PC-9 (cell line): ENCODE results near the gene GABRG3. TPM values are rescaled to one million over a fixed set of nuclear protein-coding genes. Genes with fewer than 3 reads are reported as not detected.

Experiments
- BruUV-seq: library from RNA; stranded (reverse); fragments of 400-500 nt; replicated peaks from 2 replicates; lab custom pipeline; 2021; lab: Mats Ljungman, UMichigan
- CTCF ChIA-PET: fragments of 300-600 bp; sonication (Branson Sonifier 250); formaldehyde crosslinking; loops from one replicate; lab custom pipeline; 2022; ENCODE audit warnings: antibody characterized with exemption; lab: Charles Lee
- POLR2A ChIA-PET: fragments of 300-600 bp; sonication (Branson Sonifier 250); formaldehyde crosslinking; loops from one replicate; lab custom pipeline; 2022; ENCODE audit warnings: antibody characterized with exemption; ENCODE audit not compliant: unreplicated experiment; lab: Charles Lee
- DNase-seq, 2 experiments: peaks; one replicate each; pipeline versions ENCODE4 v3.0.0 to v3.0.0-alpha.2; 2015 to 2022; ENCODE audit warnings: mixed read lengths in 1 of 2
- H2AFZ ChIP-seq: fragments of 200-600 bp; sonication (generic); 2 replicates; pipeline ENCODE4 v1.8.1; 2017; ENCODE audit warnings: antibody characterized with exemption
- H3F3A ChIP-seq: fragments of 200-600 bp; sonication (generic); 2 replicates; pipeline ENCODE4 v1.8.1; 2017; ENCODE audit warnings: antibody characterized with exemption, mild to moderate bottlenecking, low read depth; ENCODE audit not compliant: insufficient read depth
- H3K27ac ChIP-seq: fragments of 200-600 bp; sonication (generic); 2 replicates; pipeline ENCODE4 v1.6.1; 2016; ENCODE audit warnings: mixed run types
- H3K27me3 ChIP-seq: fragments of 200-600 bp; sonication (generic); 2 replicates; pipeline ENCODE4 v1.6.1; 2016; ENCODE audit warnings: low read depth, mixed run types; ENCODE audit not compliant: insufficient read depth
- H3K36me3 ChIP-seq: fragments of 200-600 bp; sonication (generic); 2 replicates; pipeline ENCODE4 v1.6.1; 2016; ENCODE audit warnings: low read depth, mixed run types
- H3K4me1 ChIP-seq: fragments of 200-600 bp; sonication (generic); replicated peaks from 2 replicates; pipeline ENCODE4 v1.6.1; 2016; ENCODE audit warnings: mixed run types; ENCODE audit not compliant: insufficient read depth
- H3K4me2 ChIP-seq: fragments of 200-600 bp; sonication (generic); 2 replicates; pipeline ENCODE4 v1.6.1; 2017; ENCODE audit warnings: mixed run types
- H3K4me3 ChIP-seq: fragments of 200-600 bp; sonication (generic); 2 replicates; pipeline ENCODE4 v1.6.1; 2016; ENCODE audit warnings: mixed run types
- H3K79me2 ChIP-seq: fragments of 200-600 bp; sonication (generic); 2 replicates; pipeline ENCODE4 v1.6.1; 2017; ENCODE audit warnings: low read depth, mixed run types
- H3K9me2 ChIP-seq: fragments of 200-600 bp; sonication (generic); 2 replicates; pipeline ENCODE4 v1.8.1; 2017; ENCODE audit warnings: mild to moderate bottlenecking; ENCODE audit not compliant: insufficient read depth
- H3K9me3 ChIP-seq: fragments of 200-600 bp; sonication (generic); 2 replicates; pipeline ENCODE4 v1.8.1; 2016; ENCODE audit warnings: low read depth; ENCODE audit not compliant: insufficient read depth
- H4K20me1 ChIP-seq: fragments of 200-600 bp; sonication (generic); 2 replicates; pipeline ENCODE4 v1.8.1; 2017; ENCODE audit not compliant: insufficient read depth
- CTCF ChIP-seq: fragments of 200-600 bp; sonication (generic); conservative IDR thresholded peaks from 2 replicates; pipeline ENCODE4 v1.6.1; 2017; ENCODE audit warnings: mixed run types, antibody characterized with exemption, mild to moderate bottlenecking, moderate library complexity
- EZH2 ChIP-seq: fragments of 200-600 bp; sonication (generic); IDR thresholded peaks from 2 replicates; pipeline ENCODE4 v1.8.0; 2017; ENCODE audit warnings: antibody characterized with exemption, low read depth
- intact Hi-C: fragments of 100-400 bp; cut with micrococcal nuclease; formaldehyde crosslinking; loops from one replicate; pipeline ENCODE4 v1.10.0; 2022; ENCODE audit not compliant: unreplicated experiment
- total RNA-seq: library from RNA; stranded (reverse); gene quantifications from 2 replicates; pipeline ENCODE4 v1.2.3, GENCODE V29; 2021

GABRG3 gene
- total RNA-seq, 1 experiment from 2014 or later = not detected

- no peaks in the 10 kb centered on the region for H3K4me1 ChIP-seq
- no peaks in the 10 kb centered on the region for H3F3A ChIP-seq
- H2AFZ ChIP-seq = no peak overlapping the region
- intact Hi-C loops = no loop called here
- H3K27ac ChIP-seq = no peak overlapping the region
- POLR2A ChIA-PET = no interaction called here
- DNase-seq = no peak
- H4K20me1 ChIP-seq = no peaks in the 10 kb centered on the region
- no peaks in the 10 kb centered on the region for H3K36me3 ChIP-seq
- no peak overlapping the region for H3K4me2 ChIP-seq
- CTCF ChIA-PET = no interaction called here
- peaks cover 5% of the 10 kb centered on the region for H3K27me3 ChIP-seq
- TF ChIP-seq CTCF (no peak), EZH2 (no peak)
- no peaks in the 10 kb centered on the region for H3K79me2 ChIP-seq
- no peaks in the 10 kb centered on the region for H3K9me2 ChIP-seq
- no peaks in the 10 kb centered on the region for H3K9me3 ChIP-seq
- BruUV-seq = no TSS peak
- no peak overlapping the region for H3K4me3 ChIP-seq
Measured at GRCh38 chr15:27065785-27066184, 94.8 kb downstream of the GABRG3 start.

GRCh38 chr15:27066446-27066845 lies 95.5 kb downstream of the GABRG3 start:
- intact Hi-C loops = no loop called here

GRCh38 chr15:27067175-27067574 lies 96.2 kb downstream of the GABRG3 start:
- H3K27ac ChIP-seq = no peak overlapping the region
- H3K36me3 ChIP-seq = no peaks in the 10 kb centered on the region
- H3K79me2 ChIP-seq = no peaks in the 10 kb centered on the region
- no peak for TF ChIP-seq EZH2
- no peak for TF ChIP-seq CTCF
- no peak overlapping the region for H3K4me2 ChIP-seq
- H3K4me1 ChIP-seq = no peaks in the 10 kb centered on the region
- no peaks in the 10 kb centered on the region for H3K9me3 ChIP-seq
- CTCF ChIA-PET = no interaction called here
- no peak for DNase-seq
- H3K9me2 ChIP-seq = no peaks in the 10 kb centered on the region
- no TSS peak for BruUV-seq
- H3K27me3 ChIP-seq = peaks cover 5% of the 10 kb centered on the region
- intact Hi-C loops = no loop called here
- no peak overlapping the region for H3K4me3 ChIP-seq
- H3F3A ChIP-seq = no peaks in the 10 kb centered on the region
- H2AFZ ChIP-seq = no peak overlapping the region
- no peaks in the 10 kb centered on the region for H4K20me1 ChIP-seq
- POLR2A ChIA-PET = no interaction called here

More at GRCh38 chr15:27066446-27066845, 95.5 kb downstream of the GABRG3 start:
- no peak overlapping the region for H3K4me2 ChIP-seq
- POLR2A ChIA-PET = no interaction called here
- H3K9me2 ChIP-seq = no peaks in the 10 kb centered on the region
- peaks cover 5% of the 10 kb centered on the region for H3K27me3 ChIP-seq
- TF ChIP-seq CTCF (no peak), EZH2 (no peak)
- no peaks in the 10 kb centered on the region for H3K9me3 ChIP-seq
- H3K4me3 ChIP-seq = no peak overlapping the region
- no peak overlapping the region for H2AFZ ChIP-seq
- no peaks in the 10 kb centered on the region for H3K79me2 ChIP-seq
- no peaks in the 10 kb centered on the region for H3K4me1 ChIP-seq
- BruUV-seq = no TSS peak
- DNase-seq = no peak
- H3K36me3 ChIP-seq = no peaks in the 10 kb centered on the region
- CTCF ChIA-PET = no interaction called here
- no peak overlapping the region for H3K27ac ChIP-seq
- H4K20me1 ChIP-seq = no peaks in the 10 kb centered on the region
- no peaks in the 10 kb centered on the region for H3F3A ChIP-seq
